Nephron progenitor cell (in vitro differentiated cells): Measurements from ENCODE around the gene KIF6.

Source experiments
- DNase-seq: peaks from one replicate; pipeline ENCODE4 v3.0.0; 2021
- H3K27ac Mint-ChIP-seq: 2 replicates; pipeline ENCODE4 v1.8.0; 2021; ENCODE audit warnings: mild to moderate bottlenecking, moderate library complexity, mixed read lengths
- H3K27me3 Mint-ChIP-seq: 2 replicates; pipeline ENCODE4 v1.8.0; 2021; ENCODE audit warnings: mild to moderate bottlenecking, low read depth, mixed read lengths; ENCODE audit not compliant: poor library complexity
- H3K36me3 Mint-ChIP-seq: 2 replicates; pipeline ENCODE4 v1.8.0; 2021; ENCODE audit warnings: low read depth, mixed read lengths
- H3K4me1 Mint-ChIP-seq: 2 replicates; pipeline ENCODE4 v1.8.0; 2021; ENCODE audit warnings: mixed read lengths
- H3K4me3 Mint-ChIP-seq: 2 replicates; pipeline ENCODE4 v1.8.0; 2021; ENCODE audit warnings: mild to moderate bottlenecking, moderate library complexity, mixed read lengths
- H3K9me3 Mint-ChIP-seq: 2 replicates; pipeline ENCODE4 v1.8.0; 2021; ENCODE audit warnings: mild to moderate bottlenecking, moderate library complexity, mixed read lengths
- TF ChIP-seq, protein P1 (sequence below): fragments of 200-600 bp; sonication (generic); IDR thresholded peaks from 2 replicates; pipeline ENCODE4 v1.5.0; 2021; ENCODE audit warnings: antibody characterized with exemption

The KIF6 gene

DNA sequence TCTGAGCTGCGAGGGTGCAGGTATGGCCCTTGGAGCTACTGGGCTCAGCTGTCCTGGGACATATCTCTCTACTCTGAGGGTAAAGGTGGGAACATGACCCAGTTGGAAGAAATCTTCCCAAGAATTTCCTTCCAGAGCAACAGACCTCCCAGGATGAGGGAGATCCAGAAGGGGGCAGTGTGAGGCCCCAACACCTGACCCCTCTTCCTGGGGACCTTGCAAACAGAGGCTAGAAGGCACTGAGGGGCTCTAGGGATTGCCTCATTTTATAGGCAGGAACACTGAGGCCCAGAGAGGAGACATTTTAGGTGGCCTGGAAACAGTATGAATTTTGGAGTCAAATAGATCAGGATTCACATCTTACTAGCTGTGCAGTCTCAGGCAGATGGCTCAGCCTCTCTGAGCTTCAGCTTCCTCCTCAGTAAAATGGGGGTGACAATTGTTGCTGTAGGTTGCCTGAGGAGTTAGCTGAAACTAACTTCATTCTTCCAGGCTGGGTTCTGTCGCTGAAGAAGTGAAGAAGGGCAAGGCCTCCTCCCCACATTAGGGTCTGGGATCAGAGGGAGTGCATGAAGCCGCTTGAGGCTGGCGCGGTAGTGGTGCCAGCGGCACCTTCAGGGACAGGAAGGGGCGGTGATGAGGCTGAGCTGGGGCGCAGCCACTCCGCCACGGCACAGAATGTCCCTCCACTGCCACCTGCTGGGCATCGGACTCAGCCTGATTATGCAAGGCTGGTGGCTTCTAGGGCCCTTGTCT lies 422.4 kb downstream of the KIF6 start:
- H3K27me3 Mint-ChIP-seq = peaks cover 50% of the 10 kb centered on the region
- no peak overlapping the region for H3K4me3 Mint-ChIP-seq
- peak; percentile 92 for DNase-seq
- H3K27ac Mint-ChIP-seq = no peak overlapping the region
- no peaks in the 10 kb centered on the region for H3K36me3 Mint-ChIP-seq
- peaks cover 6% of the 10 kb centered on the region for H3K9me3 Mint-ChIP-seq
- peaks cover 11% of the 10 kb centered on the region for H3K4me1 Mint-ChIP-seq
- TF ChIP-seq, protein P1, sequence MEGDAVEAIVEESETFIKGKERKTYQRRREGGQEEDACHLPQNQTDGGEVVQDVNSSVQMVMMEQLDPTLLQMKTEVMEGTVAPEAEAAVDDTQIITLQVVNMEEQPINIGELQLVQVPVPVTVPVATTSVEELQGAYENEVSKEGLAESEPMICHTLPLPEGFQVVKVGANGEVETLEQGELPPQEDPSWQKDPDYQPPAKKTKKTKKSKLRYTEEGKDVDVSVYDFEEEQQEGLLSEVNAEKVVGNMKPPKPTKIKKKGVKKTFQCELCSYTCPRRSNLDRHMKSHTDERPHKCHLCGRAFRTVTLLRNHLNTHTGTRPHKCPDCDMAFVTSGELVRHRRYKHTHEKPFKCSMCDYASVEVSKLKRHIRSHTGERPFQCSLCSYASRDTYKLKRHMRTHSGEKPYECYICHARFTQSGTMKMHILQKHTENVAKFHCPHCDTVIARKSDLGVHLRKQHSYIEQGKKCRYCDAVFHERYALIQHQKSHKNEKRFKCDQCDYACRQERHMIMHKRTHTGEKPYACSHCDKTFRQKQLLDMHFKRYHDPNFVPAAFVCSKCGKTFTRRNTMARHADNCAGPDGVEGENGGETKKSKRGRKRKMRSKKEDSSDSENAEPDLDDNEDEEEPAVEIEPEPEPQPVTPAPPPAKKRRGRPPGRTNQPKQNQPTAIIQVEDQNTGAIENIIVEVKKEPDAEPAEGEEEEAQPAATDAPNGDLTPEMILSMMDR = peak; percentile 87

DNA sequence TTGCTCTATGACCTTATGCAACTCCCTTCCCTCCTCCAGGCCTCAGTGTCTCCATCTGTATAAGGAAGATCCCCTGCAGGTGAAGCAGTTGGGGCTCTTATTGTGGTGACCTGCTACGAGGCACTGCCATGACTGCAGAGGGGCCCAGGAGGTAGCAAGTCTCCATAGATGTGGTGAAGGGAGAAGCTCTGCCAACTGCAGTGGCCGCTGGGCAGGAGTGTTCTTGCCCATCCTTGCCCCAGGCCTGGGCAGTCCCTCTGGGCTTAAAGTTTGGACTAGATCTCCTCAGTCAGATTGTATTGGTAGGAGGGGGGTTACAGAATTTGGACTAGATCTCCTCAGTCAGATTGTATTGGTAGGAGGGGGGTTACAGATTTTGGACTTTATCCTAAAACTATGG lies 423.2 kb downstream of the KIF6 start:
- no peak overlapping the region for H3K4me3 Mint-ChIP-seq
- H3K9me3 Mint-ChIP-seq = peaks cover 6% of the 10 kb centered on the region
- TF ChIP-seq, protein P1 = no peak
- no peak overlapping the region for H3K27ac Mint-ChIP-seq
- H3K36me3 Mint-ChIP-seq = no peaks in the 10 kb centered on the region
- H3K27me3 Mint-ChIP-seq = peaks cover 49% of the 10 kb centered on the region
- DNase-seq = no peak
- peaks cover 19% of the 10 kb centered on the region for H3K4me1 Mint-ChIP-seq

DNA sequence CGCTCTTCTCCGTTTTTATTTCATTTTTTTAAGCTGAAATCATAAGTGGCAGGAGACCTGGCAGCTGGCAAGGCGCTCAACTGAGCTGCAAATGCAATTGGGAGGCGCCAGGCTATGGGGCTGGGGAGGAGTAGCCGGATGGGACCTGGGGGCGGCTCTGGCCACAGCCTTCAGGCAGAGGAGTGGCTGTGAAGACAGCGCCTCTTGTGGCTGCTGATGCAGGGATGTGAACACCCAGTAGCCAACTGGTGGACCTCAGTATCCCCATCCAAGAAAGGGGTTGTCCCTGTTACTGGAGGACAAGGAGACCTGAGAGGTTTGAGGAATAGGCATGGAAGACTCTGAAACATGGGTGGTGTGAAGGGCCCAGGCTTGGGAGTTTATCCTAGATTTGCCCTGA lies 423.6 kb downstream of the KIF6 start:
- peak; percentile 45 for DNase-seq
- H3K4me3 Mint-ChIP-seq = no peak overlapping the region

DNA sequence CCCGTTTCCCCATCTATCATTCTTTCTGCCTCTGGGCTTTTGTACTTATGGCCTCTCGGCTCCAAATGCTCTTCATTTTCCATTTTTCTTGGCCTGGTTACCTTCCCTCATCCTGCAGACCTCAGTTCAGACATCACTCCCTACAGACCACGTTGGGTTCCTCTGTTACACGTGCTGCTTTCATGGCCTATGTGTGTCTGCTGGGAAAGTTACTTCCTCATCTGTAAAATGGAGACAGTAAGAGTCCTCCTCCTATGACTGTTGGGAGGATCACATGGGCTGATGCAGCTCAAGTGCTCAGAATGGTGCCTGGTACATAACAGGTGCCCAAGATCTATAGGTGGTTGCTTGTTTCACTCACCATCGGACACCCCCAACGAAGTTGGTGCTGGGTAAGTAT lies 424.5 kb downstream of the KIF6 start:
- Mint-ChIP-seq H3K9me3 (peaks cover 6% of the 10 kb centered on the region), H3K27ac (no peak overlapping the region), H3K27me3 (peaks cover 39% of the 10 kb centered on the region), H3K36me3 (no peaks in the 10 kb centered on the region), H3K4me1 (peaks cover 30% of the 10 kb centered on the region), H3K4me3 (no peak overlapping the region)
- TF ChIP-seq, protein P1 = no peak
- DNase-seq = no peak

More for the DNA sequence above, 423.6 kb downstream of the KIF6 start:
- H3K36me3 Mint-ChIP-seq = no peaks in the 10 kb centered on the region
- no peak overlapping the region for H3K27ac Mint-ChIP-seq
- H3K9me3 Mint-ChIP-seq = peaks cover 6% of the 10 kb centered on the region
- H3K4me1 Mint-ChIP-seq = peaks cover 22% of the 10 kb centered on the region
- TF ChIP-seq, protein P1 = peak; percentile 42
- H3K27me3 Mint-ChIP-seq = peaks cover 46% of the 10 kb centered on the region

DNA sequence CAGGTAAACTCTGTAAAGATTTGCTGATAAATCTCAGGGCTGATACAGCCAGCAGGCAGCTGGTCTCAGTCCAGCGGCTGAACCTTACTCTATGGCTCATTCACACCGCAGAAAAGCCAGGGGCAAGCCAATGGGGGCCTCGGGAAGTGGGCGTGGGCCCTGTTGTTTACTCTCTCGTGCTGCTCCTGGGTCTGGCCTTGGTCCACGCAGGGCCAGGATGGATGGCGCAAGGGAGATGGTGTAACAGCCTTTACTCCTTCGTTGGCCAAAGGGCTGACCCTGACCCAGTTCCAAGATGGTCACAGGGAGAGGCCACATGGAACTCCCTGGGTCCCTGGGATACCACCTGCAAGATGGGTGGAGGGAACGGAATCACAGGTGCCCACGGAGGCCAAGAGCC lies 427.1 kb downstream of the KIF6 start:
- H3K4me1 Mint-ChIP-seq = peaks cover 54% of the 10 kb centered on the region
- no peak overlapping the region for H3K27ac Mint-ChIP-seq
- H3K4me3 Mint-ChIP-seq = no peak overlapping the region
- no peaks in the 10 kb centered on the region for H3K9me3 Mint-ChIP-seq
- TF ChIP-seq, protein P1 = no peak
- peaks cover 29% of the 10 kb centered on the region for H3K27me3 Mint-ChIP-seq
- no peak for DNase-seq
- no peaks in the 10 kb centered on the region for H3K36me3 Mint-ChIP-seq
